ENCODE measurements around the gene TBCK.

GRCh38 chr4:106142616-106143127 lies 173.3 kb downstream of the TBCK start:
- TF ChIP-seq, protein P1, sequence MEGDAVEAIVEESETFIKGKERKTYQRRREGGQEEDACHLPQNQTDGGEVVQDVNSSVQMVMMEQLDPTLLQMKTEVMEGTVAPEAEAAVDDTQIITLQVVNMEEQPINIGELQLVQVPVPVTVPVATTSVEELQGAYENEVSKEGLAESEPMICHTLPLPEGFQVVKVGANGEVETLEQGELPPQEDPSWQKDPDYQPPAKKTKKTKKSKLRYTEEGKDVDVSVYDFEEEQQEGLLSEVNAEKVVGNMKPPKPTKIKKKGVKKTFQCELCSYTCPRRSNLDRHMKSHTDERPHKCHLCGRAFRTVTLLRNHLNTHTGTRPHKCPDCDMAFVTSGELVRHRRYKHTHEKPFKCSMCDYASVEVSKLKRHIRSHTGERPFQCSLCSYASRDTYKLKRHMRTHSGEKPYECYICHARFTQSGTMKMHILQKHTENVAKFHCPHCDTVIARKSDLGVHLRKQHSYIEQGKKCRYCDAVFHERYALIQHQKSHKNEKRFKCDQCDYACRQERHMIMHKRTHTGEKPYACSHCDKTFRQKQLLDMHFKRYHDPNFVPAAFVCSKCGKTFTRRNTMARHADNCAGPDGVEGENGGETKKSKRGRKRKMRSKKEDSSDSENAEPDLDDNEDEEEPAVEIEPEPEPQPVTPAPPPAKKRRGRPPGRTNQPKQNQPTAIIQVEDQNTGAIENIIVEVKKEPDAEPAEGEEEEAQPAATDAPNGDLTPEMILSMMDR (IDR thresholded peaks at IDR 0.05) = no peak
- TF ChIP-seq ELF1 (IDR thresholded peaks at IDR 0.05) = no peak
- no peak for TF ChIP-seq RAD21 (IDR thresholded peaks at IDR 0.05; ENCODE audit: low read length)
- TF ChIP-seq, protein P2, sequence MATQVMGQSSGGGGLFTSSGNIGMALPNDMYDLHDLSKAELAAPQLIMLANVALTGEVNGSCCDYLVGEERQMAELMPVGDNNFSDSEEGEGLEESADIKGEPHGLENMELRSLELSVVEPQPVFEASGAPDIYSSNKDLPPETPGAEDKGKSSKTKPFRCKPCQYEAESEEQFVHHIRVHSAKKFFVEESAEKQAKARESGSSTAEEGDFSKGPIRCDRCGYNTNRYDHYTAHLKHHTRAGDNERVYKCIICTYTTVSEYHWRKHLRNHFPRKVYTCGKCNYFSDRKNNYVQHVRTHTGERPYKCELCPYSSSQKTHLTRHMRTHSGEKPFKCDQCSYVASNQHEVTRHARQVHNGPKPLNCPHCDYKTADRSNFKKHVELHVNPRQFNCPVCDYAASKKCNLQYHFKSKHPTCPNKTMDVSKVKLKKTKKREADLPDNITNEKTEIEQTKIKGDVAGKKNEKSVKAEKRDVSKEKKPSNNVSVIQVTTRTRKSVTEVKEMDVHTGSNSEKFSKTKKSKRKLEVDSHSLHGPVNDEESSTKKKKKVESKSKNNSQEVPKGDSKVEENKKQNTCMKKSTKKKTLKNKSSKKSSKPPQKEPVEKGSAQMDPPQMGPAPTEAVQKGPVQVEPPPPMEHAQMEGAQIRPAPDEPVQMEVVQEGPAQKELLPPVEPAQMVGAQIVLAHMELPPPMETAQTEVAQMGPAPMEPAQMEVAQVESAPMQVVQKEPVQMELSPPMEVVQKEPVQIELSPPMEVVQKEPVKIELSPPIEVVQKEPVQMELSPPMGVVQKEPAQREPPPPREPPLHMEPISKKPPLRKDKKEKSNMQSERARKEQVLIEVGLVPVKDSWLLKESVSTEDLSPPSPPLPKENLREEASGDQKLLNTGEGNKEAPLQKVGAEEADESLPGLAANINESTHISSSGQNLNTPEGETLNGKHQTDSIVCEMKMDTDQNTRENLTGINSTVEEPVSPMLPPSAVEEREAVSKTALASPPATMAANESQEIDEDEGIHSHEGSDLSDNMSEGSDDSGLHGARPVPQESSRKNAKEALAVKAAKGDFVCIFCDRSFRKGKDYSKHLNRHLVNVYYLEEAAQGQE (IDR thresholded peaks at IDR 0.05; ENCODE audit: low read depth, low read length) = no peak
- no peak for TF ChIP-seq SMC3 (IDR thresholded peaks at IDR 0.05; ENCODE audit: low read depth, low read length)
- TF ChIP-seq YY1 (IDR thresholded peaks at IDR 0.05; ENCODE audit: low read depth) = no peak
- no peak for TF ChIP-seq TAF1 (IDR thresholded peaks at IDR 0.05; ENCODE audit: borderline replicate concordance, low read depth, low read length)
- TF ChIP-seq, protein P3, sequence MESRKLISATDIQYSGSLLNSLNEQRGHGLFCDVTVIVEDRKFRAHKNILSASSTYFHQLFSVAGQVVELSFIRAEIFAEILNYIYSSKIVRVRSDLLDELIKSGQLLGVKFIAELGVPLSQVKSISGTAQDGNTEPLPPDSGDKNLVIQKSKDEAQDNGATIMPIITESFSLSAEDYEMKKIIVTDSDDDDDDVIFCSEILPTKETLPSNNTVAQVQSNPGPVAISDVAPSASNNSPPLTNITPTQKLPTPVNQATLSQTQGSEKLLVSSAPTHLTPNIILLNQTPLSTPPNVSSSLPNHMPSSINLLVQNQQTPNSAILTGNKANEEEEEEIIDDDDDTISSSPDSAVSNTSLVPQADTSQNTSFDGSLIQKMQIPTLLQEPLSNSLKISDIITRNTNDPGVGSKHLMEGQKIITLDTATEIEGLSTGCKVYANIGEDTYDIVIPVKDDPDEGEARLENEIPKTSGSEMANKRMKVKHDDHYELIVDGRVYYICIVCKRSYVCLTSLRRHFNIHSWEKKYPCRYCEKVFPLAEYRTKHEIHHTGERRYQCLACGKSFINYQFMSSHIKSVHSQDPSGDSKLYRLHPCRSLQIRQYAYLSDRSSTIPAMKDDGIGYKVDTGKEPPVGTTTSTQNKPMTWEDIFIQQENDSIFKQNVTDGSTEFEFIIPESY (IDR thresholded peaks at IDR 0.05; ENCODE audit: borderline replicate concordance, low read depth) = no peak
- TF ChIP-seq MEF2A (IDR thresholded peaks at IDR 0.05; ENCODE audit: borderline replicate concordance, low read depth) = no peak
- TF ChIP-seq NFIC (IDR thresholded peaks at IDR 0.05; ENCODE audit: borderline replicate concordance) = no peak
- no peak for TF ChIP-seq RFX5 (IDR thresholded peaks at IDR 0.05; ENCODE audit: low read length)

Measured in SK-N-SH (cell line).